ENCODE measurements around the gene DHX8. TPM values are rescaled to one million over a fixed set of nuclear protein-coding genes. Genes with fewer than 3 reads are reported as not detected.

Gene DHX8
- total and polyA plus RNA-seq, 2 donors from 2014 or later = 28.7 to 53.9 TPM

DNA sequence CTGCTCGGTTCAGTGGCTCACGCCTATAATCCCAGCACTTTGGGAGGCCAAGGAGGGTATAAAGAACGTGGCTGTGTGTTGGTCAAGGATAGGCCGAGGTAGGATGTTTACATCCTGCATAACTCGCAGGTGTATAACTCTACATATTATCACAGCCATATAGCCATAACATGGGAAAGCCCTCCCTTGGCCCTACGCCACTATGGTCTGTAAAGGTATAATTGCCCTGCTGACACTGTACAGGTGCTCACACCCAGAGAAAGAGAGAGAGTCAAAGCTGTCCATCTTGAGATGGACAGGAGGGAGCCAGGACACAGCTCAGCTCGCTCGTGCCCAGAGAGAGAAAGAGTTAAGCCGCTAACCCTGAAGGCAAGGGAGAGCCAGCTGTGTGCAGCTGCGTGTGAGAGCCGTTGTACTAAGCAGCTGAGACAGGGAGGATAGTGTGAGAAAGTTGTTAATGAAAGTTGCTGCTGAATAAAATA, 30.4 kb upstream of the DHX8 start:
- H3K9me3 ChIP-seq (ENCODE audit: control insufficient read depth in 2 of 3, insufficient read depth in 1 of 3, low read length in 3 of 3) = no peaks in the 10 kb centered on the region
- no peaks in the 10 kb centered on the region for H3K27me3 ChIP-seq (ENCODE audit: control insufficient read depth, insufficient read depth, low read length)
- no peak overlapping the region for H3K9ac ChIP-seq (ENCODE audit: low read length in 3 of 3)
- intact Hi-C loops (cut with DNase I) = no loop called here
- H3K4me1 ChIP-seq (ENCODE audit: control insufficient read depth in 2 of 3, insufficient read depth in 2 of 3, low read depth in 1 of 3, low read length in 3 of 3) = peaks cover 5 to 14% (median 13%) of the 10 kb centered on the region in 3 donors
- H3K36me3 ChIP-seq (ENCODE audit: control insufficient read depth in 2 of 3, insufficient read depth in 3 of 3, low read length in 3 of 3) = no peaks in the 10 kb centered on the region
- DNase-seq (peak in 4 of 5 donors; percentile 46 to 88 (median 62)), FAIRE-seq (no peak)
- H3K4me3 ChIP-seq (ENCODE audit: low read length in 3 of 3) = no peak overlapping the region
- H3K27ac ChIP-seq (ENCODE audit: low read depth in 2 of 2, low read length in 2 of 2) = no peak overlapping the region
- TF ChIP-seq, protein P1, sequence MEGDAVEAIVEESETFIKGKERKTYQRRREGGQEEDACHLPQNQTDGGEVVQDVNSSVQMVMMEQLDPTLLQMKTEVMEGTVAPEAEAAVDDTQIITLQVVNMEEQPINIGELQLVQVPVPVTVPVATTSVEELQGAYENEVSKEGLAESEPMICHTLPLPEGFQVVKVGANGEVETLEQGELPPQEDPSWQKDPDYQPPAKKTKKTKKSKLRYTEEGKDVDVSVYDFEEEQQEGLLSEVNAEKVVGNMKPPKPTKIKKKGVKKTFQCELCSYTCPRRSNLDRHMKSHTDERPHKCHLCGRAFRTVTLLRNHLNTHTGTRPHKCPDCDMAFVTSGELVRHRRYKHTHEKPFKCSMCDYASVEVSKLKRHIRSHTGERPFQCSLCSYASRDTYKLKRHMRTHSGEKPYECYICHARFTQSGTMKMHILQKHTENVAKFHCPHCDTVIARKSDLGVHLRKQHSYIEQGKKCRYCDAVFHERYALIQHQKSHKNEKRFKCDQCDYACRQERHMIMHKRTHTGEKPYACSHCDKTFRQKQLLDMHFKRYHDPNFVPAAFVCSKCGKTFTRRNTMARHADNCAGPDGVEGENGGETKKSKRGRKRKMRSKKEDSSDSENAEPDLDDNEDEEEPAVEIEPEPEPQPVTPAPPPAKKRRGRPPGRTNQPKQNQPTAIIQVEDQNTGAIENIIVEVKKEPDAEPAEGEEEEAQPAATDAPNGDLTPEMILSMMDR (IDR thresholded peaks at IDR 0.05; ENCODE audit: borderline replicate concordance, extremely low read depth, insufficient read depth) = no peak

DNA sequence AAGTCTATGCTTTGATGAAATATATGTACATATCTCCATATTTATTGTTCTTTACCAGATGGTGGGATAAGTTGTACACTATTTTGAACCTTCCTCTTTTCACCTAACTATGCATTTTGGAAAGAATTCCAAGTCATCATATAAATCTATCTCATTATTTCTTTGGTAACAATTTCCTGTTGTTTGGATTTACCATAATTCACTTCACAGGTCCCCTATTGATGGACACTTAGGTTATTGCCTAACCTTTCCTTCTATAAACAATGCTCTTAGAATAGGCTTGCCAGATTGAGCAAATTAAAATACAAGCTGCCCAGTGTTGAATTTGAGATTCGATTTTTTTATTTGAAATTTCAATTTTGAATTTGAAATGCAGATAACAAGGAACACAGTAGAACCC, 28.9 kb upstream of the DHX8 start:
- intact Hi-C loops (cut with DNase I) = no loop called here
- Histone ChIP-seq H3K27me3 (ENCODE audit: control insufficient read depth, insufficient read depth, low read length) (no peaks in the 10 kb centered on the region), H3K27ac (ENCODE audit: low read depth in 2 of 2, low read length in 2 of 2) (no peak overlapping the region), H3K4me1 (ENCODE audit: control insufficient read depth in 2 of 3, insufficient read depth in 2 of 3, low read depth in 1 of 3, low read length in 3 of 3) (peaks cover 0 to 5% (median 3%) of the 10 kb centered on the region in 3 donors), H3K4me3 (ENCODE audit: low read length in 3 of 3) (no peak overlapping the region), H3K9ac (ENCODE audit: low read length in 3 of 3) (no peak overlapping the region), H3K9me3 (ENCODE audit: control insufficient read depth in 2 of 3, insufficient read depth in 1 of 3, low read length in 3 of 3) (no peaks in the 10 kb centered on the region), H3K36me3 (ENCODE audit: control insufficient read depth in 2 of 3, insufficient read depth in 3 of 3, low read length in 3 of 3) (no peaks in the 10 kb centered on the region)
- FAIRE-seq = no peak
- no peak for DNase-seq
- TF ChIP-seq, protein P1 (IDR thresholded peaks at IDR 0.05; ENCODE audit: borderline replicate concordance, extremely low read depth, insufficient read depth) = no peak

DNA sequence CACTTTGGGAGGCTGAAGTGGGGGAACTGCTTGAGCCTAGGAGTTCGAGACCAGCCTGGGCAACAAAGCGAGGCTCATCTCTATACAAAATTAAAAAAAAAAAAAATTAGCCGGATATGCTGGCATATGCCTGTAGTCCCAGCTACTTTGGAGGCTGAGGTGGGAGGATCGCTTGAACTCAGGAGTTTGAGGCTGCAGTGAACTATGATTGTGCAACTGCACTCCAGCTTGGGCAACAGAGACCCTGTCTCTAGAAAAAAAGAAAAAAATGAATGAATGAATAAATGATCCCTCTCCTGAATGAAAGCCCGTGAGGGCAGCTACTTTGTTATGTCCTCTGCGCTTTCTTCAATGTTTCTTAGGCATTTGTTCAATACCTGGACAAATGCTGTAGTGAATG, 27.7 kb upstream of the DHX8 start:
- Histone ChIP-seq H3K27me3 (ENCODE audit: control insufficient read depth, insufficient read depth, low read length) (no peaks in the 10 kb centered on the region), H3K9ac (ENCODE audit: low read length in 3 of 3) (no peak overlapping the region), H3K4me1 (ENCODE audit: control insufficient read depth in 2 of 3, insufficient read depth in 2 of 3, low read depth in 1 of 3, low read length in 3 of 3) (peaks cover 0 to 2% (median 0%) of the 10 kb centered on the region in 3 donors), H3K9me3 (ENCODE audit: control insufficient read depth in 2 of 3, insufficient read depth in 1 of 3, low read length in 3 of 3) (no peaks in the 10 kb centered on the region), H3K36me3 (ENCODE audit: control insufficient read depth in 2 of 3, insufficient read depth in 3 of 3, low read length in 3 of 3) (no peaks in the 10 kb centered on the region), H3K27ac (ENCODE audit: low read depth in 2 of 2, low read length in 2 of 2) (no peak overlapping the region), H3K4me3 (ENCODE audit: low read length in 3 of 3) (no peak overlapping the region)
- TF ChIP-seq, protein P1 (IDR thresholded peaks at IDR 0.05; ENCODE audit: borderline replicate concordance, extremely low read depth, insufficient read depth) = no peak
- intact Hi-C loops (cut with DNase I) = no loop called here
- FAIRE-seq = no peak
- DNase-seq = no peak

Measured in kidney (tissue), 14 donors.